Natural killer cell (primary cell): ENCODE data around the gene INTS3. TPM values are rescaled to one million over a fixed set of nuclear protein-coding genes. Genes with fewer than 3 reads are reported as not detected.

Experiments used
- ATAC-seq, 3 donors: fragments of 150-1000 bp in 2 of 3; fragments of 200-7000 bp in 1 of 3; cut with Tn5 transposase; 1 replicate in 1 of 3; 2 replicates in 2 of 3; pipeline ENCODE4 v1.10.0; 2021; ENCODE audit warnings: mild to moderate bottlenecking in 2 of 3, moderate library complexity in 2 of 3
- DNase-seq, 2 donors: peaks; one replicate each; pipeline versions ENCODE4 v3.0.0 to v3.0.0-alpha.2; 2013 to 2021; ENCODE audit warnings: mixed read lengths in 1 of 2
- H3K27ac ChIP-seq: one replicate; pipeline ENCODE4 v1.5.1; 2013; ENCODE audit warnings: mild to moderate bottlenecking, low read length
- H3K27me3 ChIP-seq: one replicate; pipeline ENCODE4 v1.6.1; 2013; ENCODE audit warnings: low read length; ENCODE audit not compliant: control insufficient read depth, insufficient read depth
- H3K36me3 ChIP-seq: one replicate; pipeline ENCODE4 v1.6.1; 2013; ENCODE audit warnings: low read length; ENCODE audit not compliant: control insufficient read depth, insufficient read depth
- H3K4me1 ChIP-seq: one replicate; pipeline ENCODE4 v1.6.1; 2013; ENCODE audit warnings: low read length; ENCODE audit not compliant: control insufficient read depth, insufficient read depth
- H3K4me3 ChIP-seq: one replicate; pipeline ENCODE4 v1.5.1; 2013; ENCODE audit warnings: low read length
- H3K9me3 ChIP-seq: one replicate; pipeline ENCODE4 v1.6.1; 2013; ENCODE audit warnings: low read length; ENCODE audit not compliant: control insufficient read depth, insufficient read depth
- H3K27ac Mint-ChIP-seq, 2 donors: one replicate each; pipeline ENCODE4 v1.8.0; 2022; ENCODE audit warnings: mild to moderate bottlenecking in 2 of 2, mixed read lengths in 2 of 2, moderate library complexity in 1 of 2
- H3K27me3 Mint-ChIP-seq, 2 donors: one replicate each; pipeline ENCODE4 v1.8.0; 2022; ENCODE audit warnings: low read depth in 2 of 2, mixed read lengths in 2 of 2
- H3K36me3 Mint-ChIP-seq: one replicate; pipeline ENCODE4 v1.8.0; 2022; ENCODE audit warnings: mixed read lengths
- H3K4me1 Mint-ChIP-seq, 2 donors: one replicate each; pipeline ENCODE4 v1.8.0; 2022; ENCODE audit warnings: mixed read lengths in 2 of 2
- H3K4me3 Mint-ChIP-seq: one replicate; pipeline ENCODE4 v1.8.0; 2022; ENCODE audit warnings: mild to moderate bottlenecking, moderate library complexity, mixed read lengths
- H3K9me3 Mint-ChIP-seq, 2 donors: one replicate each; pipeline ENCODE4 v1.8.0; 2022; ENCODE audit warnings: mixed read lengths in 2 of 2
- WGBS: methylation state at CpG from one replicate; pipeline ENCODE4 v1.1.7; 2013; ENCODE audit warnings: missing lambda C conversion rate; ENCODE audit not compliant: insufficient coverage; 5-methylcytosine and 5-hydroxymethylcytosine counted together
- intact Hi-C: fragments of 100-400 bp; cut with micrococcal nuclease; formaldehyde crosslinking; loops from one replicate; pipeline ENCODE4 v1.14.2; 2022
- total RNA-seq, 4 donors: library from RNA; stranded (reverse); fragments of 120-200 nt in 1 of 4; gene quantifications; one replicate each; pipeline versions ENCODE4 v1.2.3 to v1.2.4, GENCODE V29; 2013 to 2022
- TF ChIP-seq, protein P1 (sequence below): fragments of 200-600 bp; IDR thresholded peaks from one replicate; pipeline ENCODE4 v1.8.0; 2022; ENCODE audit warnings: antibody characterized with exemption

The INTS3 gene
- total RNA-seq, 3 donors from 2014 or later (not counting 1 experiment from before 2014, with no cell fraction given), result 44.3 to 55.3 (median 44.5) TPM

DNA sequence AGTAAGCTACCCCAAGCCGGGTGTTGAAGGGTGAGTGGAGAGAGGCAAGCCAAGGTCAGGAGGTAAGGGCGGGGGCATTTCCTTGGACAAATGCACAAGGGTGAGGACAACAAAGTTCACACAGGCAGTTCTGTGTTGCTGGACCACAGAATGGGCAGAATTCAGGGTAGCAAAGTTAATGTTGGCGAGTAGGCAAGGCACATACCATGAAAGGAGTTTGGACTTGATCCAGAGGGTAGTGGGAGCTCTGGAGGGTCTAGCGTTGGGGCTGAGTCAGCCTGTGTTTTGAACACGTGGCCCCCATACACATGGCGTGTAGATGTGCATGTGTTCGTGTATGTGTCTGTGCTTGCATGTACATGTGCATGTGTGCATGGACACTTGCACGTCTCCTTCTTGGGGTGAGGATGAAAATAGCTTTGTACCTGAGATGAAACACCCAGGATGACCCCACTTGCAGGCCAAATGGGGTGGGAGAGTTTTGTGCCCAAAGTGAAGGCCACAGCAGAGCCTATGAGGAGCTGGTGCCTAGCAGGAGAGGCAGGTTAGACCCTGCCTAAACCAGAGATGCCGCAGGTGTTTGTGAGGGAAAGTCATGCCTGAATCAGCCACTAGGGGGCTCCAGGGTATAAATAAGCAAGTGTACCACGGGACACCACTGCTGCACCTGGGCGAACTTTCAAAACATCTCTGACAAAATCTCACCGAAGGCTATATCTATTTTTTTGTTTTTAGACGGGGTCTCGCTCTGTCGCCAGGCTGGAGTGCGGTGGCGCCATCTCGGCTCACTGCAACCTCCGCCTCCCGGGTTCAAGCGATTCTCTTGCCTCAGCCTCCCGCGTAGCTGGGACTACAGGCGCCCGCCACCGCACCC lies 69.2 kb downstream of the INTS3 start:
- Histone ChIP-seq H3K27me3 (no peaks in the 10 kb centered on the region), H3K9me3 (no peaks in the 10 kb centered on the region), H3K4me1 (peaks cover 44% of the 10 kb centered on the region), H3K27ac (no peak overlapping the region), H3K4me3 (no peak overlapping the region), H3K36me3 (no peaks in the 10 kb centered on the region)
- Mint-ChIP-seq H3K27me3 (no peaks in the 10 kb centered on the region), H3K4me1 (peaks cover 30 to 49% of the 10 kb centered on the region in 2 donors), H3K27ac (peak overlapping the region in 1 of 2 donors; percentile 79), H3K36me3 (no peaks in the 10 kb centered on the region), H3K4me3 (peak overlapping the region; percentile 56), H3K9me3 (no peaks in the 10 kb centered on the region)
- peak; percentile 80 to 95 (median 82) for ATAC-seq
- DNase-seq, result peak; percentile 76 to 92
- intact Hi-C loops, result loop anchor here (1.0 kb wide), 2 partner anchors 149 to 189 kb away; partner anchors contain the start of genes DENND4B and RAB13
- WGBS, result 67% methylated on average over 26 of the region's 26 CpGs
- TF ChIP-seq, protein P1, sequence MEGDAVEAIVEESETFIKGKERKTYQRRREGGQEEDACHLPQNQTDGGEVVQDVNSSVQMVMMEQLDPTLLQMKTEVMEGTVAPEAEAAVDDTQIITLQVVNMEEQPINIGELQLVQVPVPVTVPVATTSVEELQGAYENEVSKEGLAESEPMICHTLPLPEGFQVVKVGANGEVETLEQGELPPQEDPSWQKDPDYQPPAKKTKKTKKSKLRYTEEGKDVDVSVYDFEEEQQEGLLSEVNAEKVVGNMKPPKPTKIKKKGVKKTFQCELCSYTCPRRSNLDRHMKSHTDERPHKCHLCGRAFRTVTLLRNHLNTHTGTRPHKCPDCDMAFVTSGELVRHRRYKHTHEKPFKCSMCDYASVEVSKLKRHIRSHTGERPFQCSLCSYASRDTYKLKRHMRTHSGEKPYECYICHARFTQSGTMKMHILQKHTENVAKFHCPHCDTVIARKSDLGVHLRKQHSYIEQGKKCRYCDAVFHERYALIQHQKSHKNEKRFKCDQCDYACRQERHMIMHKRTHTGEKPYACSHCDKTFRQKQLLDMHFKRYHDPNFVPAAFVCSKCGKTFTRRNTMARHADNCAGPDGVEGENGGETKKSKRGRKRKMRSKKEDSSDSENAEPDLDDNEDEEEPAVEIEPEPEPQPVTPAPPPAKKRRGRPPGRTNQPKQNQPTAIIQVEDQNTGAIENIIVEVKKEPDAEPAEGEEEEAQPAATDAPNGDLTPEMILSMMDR, result peak; percentile 82

DNA sequence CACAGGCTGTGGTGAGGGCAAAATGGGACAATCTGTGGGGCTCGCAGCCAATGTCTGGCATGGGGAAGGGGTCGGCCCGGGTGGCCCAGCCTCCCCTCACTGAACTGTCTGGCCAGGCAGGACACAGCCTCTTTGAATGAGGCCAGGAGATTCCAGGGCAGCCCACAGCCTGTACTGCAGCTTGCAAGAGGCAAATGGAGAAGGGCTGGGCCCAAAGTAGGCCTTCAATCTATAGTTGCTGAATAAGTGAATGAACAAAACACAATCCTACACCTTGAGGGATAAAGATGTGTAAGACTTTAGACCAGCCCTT lies 70.6 kb downstream of the INTS3 start:
- Mint-ChIP-seq H3K36me3 (no peaks in the 10 kb centered on the region), H3K9me3 (no peaks in the 10 kb centered on the region), H3K27me3 (no peaks in the 10 kb centered on the region), H3K27ac (peak overlapping the region in 1 of 2 donors; percentile 11), H3K4me1 (peaks cover 20 to 50% of the 10 kb centered on the region in 2 donors), H3K4me3 (no peak overlapping the region)
- Histone ChIP-seq H3K4me3 (no peak overlapping the region), H3K36me3 (no peaks in the 10 kb centered on the region), H3K9me3 (no peaks in the 10 kb centered on the region), H3K4me1 (peaks cover 49% of the 10 kb centered on the region), H3K27me3 (no peaks in the 10 kb centered on the region), H3K27ac (no peak overlapping the region)
- ATAC-seq (no peak), DNase-seq (no peak)
- TF ChIP-seq, protein P1, result no peak
- intact Hi-C loops, result no loop called here
- WGBS, result 95% methylated on average over 3 of the region's 3 CpGs

DNA sequence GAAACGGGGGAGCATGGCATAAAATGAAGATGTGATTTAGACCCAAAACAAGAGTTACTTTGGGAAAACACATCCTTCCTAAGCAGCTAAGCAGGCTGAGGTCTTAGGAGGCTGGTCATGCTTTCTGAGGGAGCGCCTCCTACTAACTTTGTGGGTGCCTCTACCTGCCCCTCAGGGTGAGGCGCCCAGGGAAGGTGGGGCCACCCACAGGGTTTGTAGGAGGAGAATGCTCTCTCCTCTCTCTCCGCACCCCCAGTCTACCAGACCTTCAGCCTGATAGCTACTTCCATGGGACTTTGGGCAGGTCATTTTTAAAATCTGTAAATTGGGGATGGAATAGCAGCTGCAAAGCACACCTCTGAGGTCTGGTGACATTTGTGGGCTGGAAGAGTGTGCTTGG lies 71.2 kb downstream of the INTS3 start:
- peaks cover 52% of the 10 kb centered on the region for H3K4me1 ChIP-seq
- DNase-seq (no peak), ATAC-seq (no peak)
- no peaks in the 10 kb centered on the region for H3K9me3 ChIP-seq
- no peaks in the 10 kb centered on the region for H3K36me3 ChIP-seq
- no peak overlapping the region for H3K4me3 ChIP-seq
- H3K36me3 Mint-ChIP-seq, result no peaks in the 10 kb centered on the region
- no peaks in the 10 kb centered on the region for H3K9me3 Mint-ChIP-seq
- no peak overlapping the region for H3K27ac ChIP-seq
- no peaks in the 10 kb centered on the region for H3K27me3 ChIP-seq
- WGBS, result 88% methylated on average over 2 of the region's 4 CpGs
- H3K27ac Mint-ChIP-seq, result peak overlapping the region in 1 of 2 donors; percentile 11
- intact Hi-C loops, result no loop called here
- TF ChIP-seq, protein P1, result no peak
- no peaks in the 10 kb centered on the region for H3K27me3 Mint-ChIP-seq
- H3K4me1 Mint-ChIP-seq, result peaks cover 26 to 54% of the 10 kb centered on the region in 2 donors
- H3K4me3 Mint-ChIP-seq, result no peak overlapping the region
